Osteocyte (in vitro differentiated cells): ENCODE data around the gene ABCC1. TPM values are rescaled to one million over a fixed set of nuclear protein-coding genes. Genes with fewer than 3 reads are reported as not detected.

Experiments
- DNase-seq: peaks from one replicate; pipeline ENCODE4 v3.0.0; 2021; ENCODE audit warnings: mixed read lengths; ENCODE audit not compliant: unreplicated experiment; ENCODE audit errors: extremely low spot score
- H3K27ac Mint-ChIP-seq: one replicate; pipeline ENCODE4 v1.8.0; 2021; ENCODE audit warnings: mild to moderate bottlenecking, mixed read lengths; ENCODE audit not compliant: unreplicated experiment
- H3K27me3 Mint-ChIP-seq: one replicate; pipeline ENCODE4 v1.8.0; 2021; ENCODE audit warnings: mixed read lengths; ENCODE audit not compliant: unreplicated experiment
- H3K36me3 Mint-ChIP-seq: one replicate; pipeline ENCODE4 v1.8.0; 2021; ENCODE audit warnings: mixed read lengths; ENCODE audit not compliant: unreplicated experiment
- H3K4me1 Mint-ChIP-seq: one replicate; pipeline ENCODE4 v1.8.0; 2021; ENCODE audit warnings: mixed read lengths; ENCODE audit not compliant: unreplicated experiment
- H3K4me3 Mint-ChIP-seq: one replicate; pipeline ENCODE4 v1.8.0; 2021; ENCODE audit warnings: mild to moderate bottlenecking, moderate library complexity, mixed read lengths; ENCODE audit not compliant: unreplicated experiment
- H3K9me3 Mint-ChIP-seq: one replicate; pipeline ENCODE4 v1.8.0; 2021; ENCODE audit warnings: mixed read lengths; ENCODE audit not compliant: unreplicated experiment
- total RNA-seq: library from RNA; stranded (reverse); gene quantifications from 2 replicates; pipeline ENCODE4 v1.2.1, GENCODE V29; 2021
- TF ChIP-seq, protein P1 (sequence below): fragments of 200-600 bp; sonication (generic); IDR thresholded peaks from 2 replicates; pipeline ENCODE4 v1.5.0; 2021; ENCODE audit warnings: antibody characterized with exemption, mild to moderate bottlenecking, moderate library complexity

Gene ABCC1
- total RNA-seq, 1 donor from 2014 or later = 256 TPM

DNA sequence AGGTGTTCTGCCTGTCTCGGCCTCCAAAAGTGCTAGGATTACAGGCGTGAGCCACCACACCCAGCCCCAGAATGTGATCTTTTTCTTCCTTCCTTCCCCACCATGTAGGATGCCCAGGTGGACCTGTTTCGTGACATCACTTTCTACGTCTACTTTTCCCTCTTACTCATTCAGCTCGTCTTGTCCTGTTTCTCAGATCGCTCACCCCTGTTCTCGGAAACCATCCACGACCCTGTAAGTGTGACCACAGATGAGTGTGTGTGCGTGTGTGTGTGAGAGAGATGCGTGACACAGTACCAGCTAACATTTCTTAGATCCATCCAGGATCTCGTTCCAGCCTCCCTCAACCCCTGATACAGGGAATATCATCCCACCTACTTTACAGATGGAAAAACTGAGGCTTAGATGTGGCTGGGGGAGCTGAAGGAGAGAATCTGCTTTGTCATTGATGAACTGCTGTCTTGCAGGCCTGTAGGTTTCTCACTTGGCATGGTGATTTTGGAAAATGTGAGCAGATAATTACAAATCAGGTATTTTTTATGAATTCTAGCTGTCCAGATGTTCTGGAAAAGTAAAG lies 67.1 kb downstream of the ABCC1 start:
- Mint-ChIP-seq H3K36me3 (peaks cover 63% of the 10 kb centered on the region), H3K27me3 (no peaks in the 10 kb centered on the region), H3K4me1 (peaks cover 77% of the 10 kb centered on the region), H3K9me3 (no peaks in the 10 kb centered on the region), H3K27ac (peak overlapping the region; percentile 50), H3K4me3 (no peak overlapping the region)
- DNase-seq = no peak
- TF ChIP-seq, protein P1, sequence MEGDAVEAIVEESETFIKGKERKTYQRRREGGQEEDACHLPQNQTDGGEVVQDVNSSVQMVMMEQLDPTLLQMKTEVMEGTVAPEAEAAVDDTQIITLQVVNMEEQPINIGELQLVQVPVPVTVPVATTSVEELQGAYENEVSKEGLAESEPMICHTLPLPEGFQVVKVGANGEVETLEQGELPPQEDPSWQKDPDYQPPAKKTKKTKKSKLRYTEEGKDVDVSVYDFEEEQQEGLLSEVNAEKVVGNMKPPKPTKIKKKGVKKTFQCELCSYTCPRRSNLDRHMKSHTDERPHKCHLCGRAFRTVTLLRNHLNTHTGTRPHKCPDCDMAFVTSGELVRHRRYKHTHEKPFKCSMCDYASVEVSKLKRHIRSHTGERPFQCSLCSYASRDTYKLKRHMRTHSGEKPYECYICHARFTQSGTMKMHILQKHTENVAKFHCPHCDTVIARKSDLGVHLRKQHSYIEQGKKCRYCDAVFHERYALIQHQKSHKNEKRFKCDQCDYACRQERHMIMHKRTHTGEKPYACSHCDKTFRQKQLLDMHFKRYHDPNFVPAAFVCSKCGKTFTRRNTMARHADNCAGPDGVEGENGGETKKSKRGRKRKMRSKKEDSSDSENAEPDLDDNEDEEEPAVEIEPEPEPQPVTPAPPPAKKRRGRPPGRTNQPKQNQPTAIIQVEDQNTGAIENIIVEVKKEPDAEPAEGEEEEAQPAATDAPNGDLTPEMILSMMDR = no peak

DNA sequence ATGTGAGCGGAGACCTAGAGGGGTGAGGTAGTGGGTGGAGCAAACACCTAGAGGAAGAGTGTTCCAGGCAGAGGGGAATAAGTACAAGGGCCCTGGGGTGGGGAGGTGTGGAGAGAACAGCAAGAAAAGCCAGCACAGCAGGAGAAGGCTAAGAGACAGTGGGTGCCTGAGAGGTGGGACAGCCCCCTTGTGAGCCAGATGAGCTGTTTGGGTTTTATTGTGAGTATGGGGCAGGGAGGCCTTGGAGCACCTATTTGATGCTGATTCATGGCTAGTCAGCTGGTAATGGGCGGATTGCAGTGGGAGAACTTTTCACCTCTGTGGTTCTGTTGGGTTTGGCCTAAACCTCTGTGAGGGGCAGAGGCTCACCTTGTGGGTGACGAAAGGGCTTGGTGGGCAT lies 68.4 kb downstream of the ABCC1 start:
- Mint-ChIP-seq H3K27ac (peak overlapping the region; percentile 98), H3K27me3 (no peaks in the 10 kb centered on the region), H3K36me3 (peaks cover 72% of the 10 kb centered on the region), H3K4me3 (no peak overlapping the region), H3K9me3 (no peaks in the 10 kb centered on the region), H3K4me1 (peaks cover 88% of the 10 kb centered on the region)
- DNase-seq = no peak
- TF ChIP-seq, protein P1 = no peak

- peaks cover 93% of the 10 kb centered on the region for H3K4me1 Mint-ChIP-seq
- TF ChIP-seq, protein P1 = no peak
- peaks cover 75% of the 10 kb centered on the region for H3K36me3 Mint-ChIP-seq
- peak overlapping the region; percentile 98 for H3K27ac Mint-ChIP-seq
- H3K9me3 Mint-ChIP-seq = no peaks in the 10 kb centered on the region
- no peak overlapping the region for H3K4me3 Mint-ChIP-seq
- H3K27me3 Mint-ChIP-seq = no peaks in the 10 kb centered on the region
- no peak for DNase-seq
Measured at GRCh38 chr16:16018705-16019104, 69.3 kb downstream of the ABCC1 start.

DNA sequence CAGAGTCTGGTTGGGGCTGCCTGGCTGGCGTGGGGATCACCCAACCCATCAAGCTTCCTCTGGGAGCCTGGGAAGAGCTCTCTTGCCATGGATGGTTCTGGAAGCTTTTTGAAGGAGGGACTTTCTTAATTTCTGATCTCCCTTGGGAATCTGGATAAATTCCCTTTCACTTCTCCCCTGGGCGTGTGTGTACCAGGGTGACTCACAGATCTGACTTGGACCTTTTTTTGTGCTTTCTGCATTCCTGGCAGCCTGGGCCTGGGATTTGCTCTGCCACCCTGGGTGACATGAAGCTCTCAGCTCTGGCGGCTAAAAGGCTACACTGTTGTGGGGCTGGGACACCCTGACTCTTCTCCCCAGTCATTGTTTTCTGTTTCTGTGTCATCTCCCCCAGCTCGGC lies 70.1 kb downstream of the ABCC1 start:
- Mint-ChIP-seq H3K4me1 (peaks cover 96% of the 10 kb centered on the region), H3K9me3 (no peaks in the 10 kb centered on the region), H3K4me3 (no peak overlapping the region), H3K36me3 (peaks cover 77% of the 10 kb centered on the region), H3K27ac (peak overlapping the region; percentile 98), H3K27me3 (no peaks in the 10 kb centered on the region)
- DNase-seq = no peak
- TF ChIP-seq, protein P1 = no peak

- no peak for DNase-seq
- TF ChIP-seq, protein P1 = no peak
- Mint-ChIP-seq H3K27me3 (no peaks in the 10 kb centered on the region), H3K4me1 (peaks cover 96% of the 10 kb centered on the region), H3K4me3 (no peak overlapping the region), H3K9me3 (no peaks in the 10 kb centered on the region), H3K27ac (peak overlapping the region; percentile 98), H3K36me3 (peaks cover 70% of the 10 kb centered on the region)
Measured at GRCh38 chr16:16020291-16020690, 70.9 kb downstream of the ABCC1 start.
